ENCODE results near the gene GOT1.

The GOT1 gene

DNA sequence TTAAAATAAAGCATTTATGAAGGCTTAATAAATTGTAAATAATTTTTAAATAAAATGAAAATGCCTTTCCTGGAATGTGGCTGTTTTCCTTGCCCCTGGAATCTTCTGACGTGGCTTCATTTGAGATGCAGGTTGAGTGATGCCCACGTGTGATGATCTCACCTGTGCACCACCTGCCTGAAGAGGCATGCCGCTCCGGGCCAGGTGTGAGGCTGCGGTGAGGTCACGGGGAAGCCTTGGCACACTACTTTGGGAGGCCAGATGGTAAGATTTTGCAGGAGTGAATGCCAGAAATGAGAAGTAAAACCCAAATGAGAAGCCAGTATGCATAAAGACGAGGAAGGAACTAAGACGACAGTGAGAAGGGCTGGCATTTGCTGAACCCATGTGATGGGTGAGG, 36.2 kb downstream of the GOT1 start:
- WGBS (ENCODE audit: extremely low coverage, insufficient coverage, insufficient read length): no CpG with 5 or more reads among the region's 8 CpGs

DNA sequence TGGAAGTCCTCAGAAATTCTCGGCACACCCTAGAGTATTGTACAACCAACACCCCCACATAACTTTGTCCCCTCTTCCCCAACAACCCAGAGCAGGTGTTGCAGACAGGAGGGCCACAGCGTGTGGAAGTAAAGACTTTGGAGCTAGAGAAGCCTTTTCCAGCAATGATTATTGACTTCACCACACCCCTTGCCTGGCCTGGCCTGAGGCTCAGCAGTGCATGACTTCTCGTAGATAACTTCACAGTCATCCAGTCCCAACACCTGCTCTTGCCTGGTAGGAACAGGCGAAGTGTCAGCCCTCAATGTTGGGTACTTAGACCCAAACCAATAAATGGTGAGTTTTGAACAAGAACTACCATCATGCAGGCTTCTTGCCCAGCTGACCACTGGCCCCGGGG, 36.7 kb downstream of the GOT1 start:
- Histone ChIP-seq H3K36me3 (ENCODE audit: control insufficient read depth in 1 of 2, insufficient read depth in 2 of 2, low read length in 2 of 2) (peaks cover 3 to 5% of the 10 kb centered on the region in 2 experiments), H4K12ac (ENCODE audit: low read depth, low read length) (no peak overlapping the region), H3K4me1 (ENCODE audit: control insufficient read depth in 1 of 2, insufficient read depth in 2 of 2, low read length in 2 of 2) (peaks cover 13 to 25% of the 10 kb centered on the region in 2 experiments), H3K4ac (ENCODE audit: low read depth, low read length) (no peak overlapping the region), H3K9me3 (ENCODE audit: insufficient read depth, low read depth, low read length) (no peaks in the 10 kb centered on the region), H3K9ac (ENCODE audit: low read length) (no peak overlapping the region), H4K8ac (ENCODE audit: low read depth, low read length) (no peak overlapping the region), H3K27ac (ENCODE audit: low read depth, low read length) (no peak overlapping the region), H4K91ac (ENCODE audit: low read depth, low read length) (no peak overlapping the region), H3K79me1 (ENCODE audit: low read length) (peaks cover 10% of the 10 kb centered on the region), H3K79me2 (ENCODE audit: control insufficient read depth, insufficient read depth, low read length, poor library complexity) (no peaks in the 10 kb centered on the region), H3K4me3 (ENCODE audit: low read depth, low read length) (no peak overlapping the region), H2AK5ac (ENCODE audit: low read length) (no peak overlapping the region), H3K4me2 (ENCODE audit: low read length) (no peak overlapping the region), H3K14ac (ENCODE audit: low read length) (no peak overlapping the region), H3K23ac (ENCODE audit: low read length) (no peak overlapping the region), H2BK120ac (ENCODE audit: insufficient read depth, low read length, poor library complexity) (no peak overlapping the region), H2AFZ (ENCODE audit: insufficient read depth, low read length, poor library complexity) (no peak overlapping the region), H2BK12ac (ENCODE audit: low read length) (peak overlapping the region; percentile 48), H3K18ac (ENCODE audit: low read length) (no peak overlapping the region), H2BK5ac (ENCODE audit: low read depth, low read length, poor library complexity) (no peak overlapping the region), H3K27me3 (ENCODE audit: insufficient read depth, low read length) (no peaks in the 10 kb centered on the region)
- no CpG with 5 or more reads among the region's 5 CpGs for WGBS (ENCODE audit: extremely low coverage, insufficient coverage, insufficient read length)
- no peak for DNase-seq

More for the DNA sequence above, 36.2 kb downstream of the GOT1 start:
- Histone ChIP-seq H4K8ac (ENCODE audit: low read depth, low read length) (no peak overlapping the region), H2BK120ac (ENCODE audit: insufficient read depth, low read length, poor library complexity) (no peak overlapping the region), H3K27ac (ENCODE audit: low read depth, low read length) (no peak overlapping the region), H3K79me1 (ENCODE audit: low read length) (peaks cover 10% of the 10 kb centered on the region), H3K4ac (ENCODE audit: low read depth, low read length) (no peak overlapping the region), H3K79me2 (ENCODE audit: control insufficient read depth, insufficient read depth, low read length, poor library complexity) (no peaks in the 10 kb centered on the region), H3K4me2 (ENCODE audit: low read length) (no peak overlapping the region), H3K9me3 (ENCODE audit: insufficient read depth, low read depth, low read length) (no peaks in the 10 kb centered on the region), H2BK5ac (ENCODE audit: low read depth, low read length, poor library complexity) (no peak overlapping the region), H2AK5ac (ENCODE audit: low read length) (no peak overlapping the region), H2AFZ (ENCODE audit: insufficient read depth, low read length, poor library complexity) (no peak overlapping the region), H3K23ac (ENCODE audit: low read length) (no peak overlapping the region), H3K4me1 (ENCODE audit: control insufficient read depth in 1 of 2, insufficient read depth in 2 of 2, low read length in 2 of 2) (peaks cover 13 to 25% of the 10 kb centered on the region in 2 experiments), H3K14ac (ENCODE audit: low read length) (no peak overlapping the region), H4K91ac (ENCODE audit: low read depth, low read length) (no peak overlapping the region), H3K27me3 (ENCODE audit: insufficient read depth, low read length) (no peaks in the 10 kb centered on the region), H4K12ac (ENCODE audit: low read depth, low read length) (no peak overlapping the region), H2BK12ac (ENCODE audit: low read length) (no peak overlapping the region), H3K18ac (ENCODE audit: low read length) (no peak overlapping the region), H3K9ac (ENCODE audit: low read length) (no peak overlapping the region), H3K4me3 (ENCODE audit: low read depth, low read length) (no peak overlapping the region), H3K36me3 (ENCODE audit: control insufficient read depth in 1 of 2, insufficient read depth in 2 of 2, low read length in 2 of 2) (peaks cover 4 to 5% of the 10 kb centered on the region in 2 experiments)
- DNase-seq: peak in 1 of 2 donors; percentile 11

DNA sequence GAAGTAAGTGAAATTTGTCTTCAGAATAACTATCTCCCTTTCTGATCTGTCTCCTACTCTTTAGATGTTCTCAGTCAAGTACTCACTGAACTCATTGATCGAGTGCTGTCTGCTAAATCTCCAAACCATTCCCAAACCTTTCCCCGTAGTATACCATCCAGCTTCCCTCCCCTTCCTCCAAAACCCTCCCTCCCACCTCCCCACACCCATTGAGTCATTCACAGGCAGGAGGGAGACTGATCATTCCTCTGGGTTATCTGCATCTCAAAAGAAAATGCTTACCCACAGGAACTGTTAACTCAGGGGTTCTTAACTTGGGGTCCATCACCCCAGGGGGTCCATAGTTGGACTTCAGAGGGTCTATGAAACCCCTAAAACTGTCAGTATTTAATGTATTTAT, 37.4 kb downstream of the GOT1 start:
- Histone ChIP-seq H2BK5ac (ENCODE audit: low read depth, low read length, poor library complexity) (no peak overlapping the region), H2AK5ac (ENCODE audit: low read length) (no peak overlapping the region), H3K79me1 (ENCODE audit: low read length) (peaks cover 10% of the 10 kb centered on the region), H2BK12ac (ENCODE audit: low read length) (no peak overlapping the region), H4K91ac (ENCODE audit: low read depth, low read length) (no peak overlapping the region), H3K36me3 (ENCODE audit: control insufficient read depth in 1 of 2, insufficient read depth in 2 of 2, low read length in 2 of 2) (peaks cover 3% of the 10 kb centered on the region in 2 experiments), H3K9me3 (ENCODE audit: insufficient read depth, low read depth, low read length) (peaks cover 3% of the 10 kb centered on the region), H3K4me2 (ENCODE audit: low read length) (no peak overlapping the region), H2AFZ (ENCODE audit: insufficient read depth, low read length, poor library complexity) (no peak overlapping the region), H3K27me3 (ENCODE audit: insufficient read depth, low read length) (no peaks in the 10 kb centered on the region), H3K18ac (ENCODE audit: low read length) (no peak overlapping the region), H2BK120ac (ENCODE audit: insufficient read depth, low read length, poor library complexity) (no peak overlapping the region), H3K4me3 (ENCODE audit: low read depth, low read length) (no peak overlapping the region), H3K4me1 (ENCODE audit: control insufficient read depth in 1 of 2, insufficient read depth in 2 of 2, low read length in 2 of 2) (peaks cover 13 to 25% of the 10 kb centered on the region in 2 experiments), H3K4ac (ENCODE audit: low read depth, low read length) (no peak overlapping the region), H3K27ac (ENCODE audit: low read depth, low read length) (no peak overlapping the region), H3K79me2 (ENCODE audit: control insufficient read depth, insufficient read depth, low read length, poor library complexity) (no peaks in the 10 kb centered on the region), H4K8ac (ENCODE audit: low read depth, low read length) (no peak overlapping the region), H3K9ac (ENCODE audit: low read length) (no peak overlapping the region), H3K23ac (ENCODE audit: low read length) (no peak overlapping the region), H4K12ac (ENCODE audit: low read depth, low read length) (no peak overlapping the region), H3K14ac (ENCODE audit: low read length) (no peak overlapping the region)
- no CpG with 5 or more reads among the region's 2 CpGs for WGBS (ENCODE audit: extremely low coverage, insufficient coverage, insufficient read length)
- DNase-seq: no peak

DNA sequence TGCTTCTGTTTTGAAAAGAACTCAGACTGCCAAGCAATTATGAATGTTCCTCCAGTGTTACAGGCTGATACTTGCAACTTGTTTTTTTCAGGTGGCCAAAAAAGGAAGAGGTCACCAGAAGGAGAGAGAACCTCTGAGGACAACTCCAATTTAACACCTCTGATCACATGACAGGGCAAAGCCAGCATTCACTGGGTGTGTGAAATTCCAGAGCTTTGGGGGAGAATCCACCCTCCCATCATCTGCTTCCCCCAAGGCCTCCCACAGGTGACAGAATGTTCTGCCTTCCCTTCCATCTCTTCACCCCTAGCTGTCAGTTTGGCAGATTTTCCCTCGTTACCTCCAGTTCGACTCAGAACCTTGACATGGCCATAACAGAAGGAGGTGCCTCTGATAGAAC, 39.1 kb downstream of the GOT1 start:
- H3K23ac ChIP-seq (ENCODE audit: low read length): no peak overlapping the region
- no peak overlapping the region for H3K14ac ChIP-seq (ENCODE audit: low read length)
- H3K18ac ChIP-seq (ENCODE audit: low read length): peak overlapping the region; percentile 2
- H3K4me3 ChIP-seq (ENCODE audit: low read depth, low read length): no peak overlapping the region
- no peak overlapping the region for H3K4me2 ChIP-seq (ENCODE audit: low read length)
- no peak overlapping the region for H3K9ac ChIP-seq (ENCODE audit: low read length)
- no peaks in the 10 kb centered on the region for H3K27me3 ChIP-seq (ENCODE audit: insufficient read depth, low read length)
- H2BK5ac ChIP-seq (ENCODE audit: low read depth, low read length, poor library complexity): no peak overlapping the region
- no peak overlapping the region for H4K8ac ChIP-seq (ENCODE audit: low read depth, low read length)
- peaks cover 13 to 23% of the 10 kb centered on the region in 2 experiments for H3K4me1 ChIP-seq (ENCODE audit: control insufficient read depth in 1 of 2, insufficient read depth in 2 of 2, low read length in 2 of 2)
- no peak overlapping the region for H2AK5ac ChIP-seq (ENCODE audit: low read length)
- no peak for DNase-seq
- no peaks in the 10 kb centered on the region for H3K36me3 ChIP-seq (ENCODE audit: control insufficient read depth in 1 of 2, insufficient read depth in 2 of 2, low read length in 2 of 2)
- WGBS (ENCODE audit: extremely low coverage, insufficient coverage, insufficient read length): no CpG with 5 or more reads among the region's 2 CpGs
- H3K4ac ChIP-seq (ENCODE audit: low read depth, low read length): no peak overlapping the region
- peak overlapping the region; percentile 42 for H3K27ac ChIP-seq (ENCODE audit: low read depth, low read length)
- peak overlapping the region; percentile 13 for H2BK12ac ChIP-seq (ENCODE audit: low read length)
- peak overlapping the region; percentile 50 for H4K91ac ChIP-seq (ENCODE audit: low read depth, low read length)
- peaks cover 10% of the 10 kb centered on the region for H3K79me1 ChIP-seq (ENCODE audit: low read length)
- H2BK120ac ChIP-seq (ENCODE audit: insufficient read depth, low read length, poor library complexity): peak overlapping the region; percentile 6
- H2AFZ ChIP-seq (ENCODE audit: insufficient read depth, low read length, poor library complexity): no peak overlapping the region
- H3K9me3 ChIP-seq (ENCODE audit: insufficient read depth, low read depth, low read length): peaks cover 3% of the 10 kb centered on the region
- H3K79me2 ChIP-seq (ENCODE audit: control insufficient read depth, insufficient read depth, low read length, poor library complexity): no peaks in the 10 kb centered on the region
- no peak overlapping the region for H4K12ac ChIP-seq (ENCODE audit: low read depth, low read length)

Measured in trophoblast cell (in vitro differentiated cells and primary cell).